GM18951 (cell line): ENCODE measurements around the gene NGLY1.

Source experiments
- POLR2A ChIP-seq: IDR thresholded peaks from 4 replicates; pipeline ENCODE4 v1.6.1; 2011; ENCODE audit warnings: mild to moderate bottlenecking; ENCODE audit not compliant: insufficient read length, insufficient read depth; ENCODE audit errors: extremely low read depth
- in situ Hi-C: fragments of 300-500 bp; cut with MboI; formaldehyde crosslinking; loops from one replicate; pipeline ENCODE4 v1.12.0; 2022; ENCODE audit warnings: low sequenced_read_pairs, mixed read lengths, inconsistent platforms; ENCODE audit not compliant: unreplicated experiment

NGLY1 gene

DNA sequence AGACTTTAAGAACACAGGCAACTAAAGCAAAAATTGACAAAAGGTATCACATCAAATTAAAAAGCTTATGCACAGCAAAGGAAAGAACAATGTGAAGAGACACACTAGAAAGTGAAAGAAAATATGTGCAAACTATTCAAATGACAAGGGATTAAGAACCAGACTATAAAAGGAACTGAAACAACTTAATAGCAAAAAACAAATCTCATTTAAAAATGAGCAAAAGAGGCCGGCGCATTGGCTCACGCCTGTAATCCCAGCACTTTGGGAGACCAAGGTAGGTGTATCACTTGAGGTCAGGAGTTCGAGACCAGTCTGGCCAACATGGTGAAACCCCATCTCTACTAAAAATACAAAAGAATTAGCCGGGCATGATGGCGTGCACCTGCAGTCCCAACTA, 14.4 kb downstream of the NGLY1 start:
- in situ Hi-C loops: no loop called here
- no peak for TF ChIP-seq POLR2A

DNA sequence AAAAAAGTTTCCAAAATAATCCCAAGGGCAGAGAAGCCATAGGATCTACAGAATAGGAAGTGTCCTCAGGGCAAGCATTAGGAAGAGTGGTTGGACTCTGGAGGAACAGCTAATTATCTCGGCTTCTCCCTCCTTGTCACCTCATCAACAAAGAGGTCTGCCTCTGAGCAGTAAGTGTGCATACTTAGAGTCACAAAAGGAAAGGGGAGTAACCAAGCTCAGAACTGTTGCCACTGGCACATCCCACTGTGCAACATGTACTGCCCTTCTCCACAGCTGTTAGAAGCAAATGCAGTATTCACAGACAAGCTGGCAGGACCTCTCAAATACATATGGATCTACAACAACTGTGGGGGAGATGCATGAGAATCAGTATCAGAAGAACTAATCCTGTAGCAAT, 31.5 kb downstream of the NGLY1 start:
- in situ Hi-C loops: no loop called here
- no peak for TF ChIP-seq POLR2A

DNA sequence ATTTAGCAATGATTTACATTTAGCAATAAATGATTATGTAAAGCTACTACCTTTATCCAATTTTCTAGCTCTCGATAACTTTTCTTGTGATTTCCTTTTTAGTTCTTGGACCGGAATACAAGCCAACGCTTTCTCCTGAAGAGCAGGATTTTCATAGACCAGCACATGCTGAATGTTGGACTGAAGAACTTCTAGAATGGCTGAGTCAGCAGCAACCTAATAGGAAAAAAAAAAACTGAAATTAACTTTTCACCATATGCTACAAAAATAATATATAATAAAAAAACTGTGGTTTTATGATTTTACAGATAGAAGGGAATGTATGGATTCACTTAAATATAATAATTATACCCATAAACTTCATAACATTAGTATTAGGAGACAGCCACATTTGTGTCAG, 32.2 kb downstream of the NGLY1 start:
- in situ Hi-C loops: no loop called here
- no peak for TF ChIP-seq POLR2A

DNA sequence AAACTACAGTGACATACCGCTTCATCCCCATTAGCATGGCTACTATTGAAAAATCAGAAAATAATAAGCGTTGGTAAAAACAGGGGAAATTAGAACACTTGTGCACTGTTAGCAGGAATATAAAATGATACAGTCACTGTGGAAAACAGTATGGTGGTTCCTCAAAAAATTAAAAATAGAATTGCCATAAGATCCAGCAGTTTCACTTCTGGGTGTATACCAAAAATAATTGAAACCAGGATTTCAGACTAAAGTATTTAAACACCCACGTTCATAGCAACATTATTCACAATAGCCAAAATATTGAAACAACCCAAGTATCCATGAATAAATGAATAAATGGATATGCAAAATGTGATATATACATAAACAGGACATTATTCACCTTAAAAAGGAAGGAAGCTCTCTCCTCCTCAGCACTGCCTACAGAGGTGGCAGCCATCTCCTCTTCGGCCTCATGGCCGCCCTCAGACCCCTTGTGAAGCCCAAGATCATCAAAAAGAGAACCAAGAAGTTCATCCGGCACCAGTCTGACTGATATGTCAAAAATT, 34.1 kb downstream of the NGLY1 start:
- in situ Hi-C loops: no loop called here
- TF ChIP-seq POLR2A: no peak

DNA sequence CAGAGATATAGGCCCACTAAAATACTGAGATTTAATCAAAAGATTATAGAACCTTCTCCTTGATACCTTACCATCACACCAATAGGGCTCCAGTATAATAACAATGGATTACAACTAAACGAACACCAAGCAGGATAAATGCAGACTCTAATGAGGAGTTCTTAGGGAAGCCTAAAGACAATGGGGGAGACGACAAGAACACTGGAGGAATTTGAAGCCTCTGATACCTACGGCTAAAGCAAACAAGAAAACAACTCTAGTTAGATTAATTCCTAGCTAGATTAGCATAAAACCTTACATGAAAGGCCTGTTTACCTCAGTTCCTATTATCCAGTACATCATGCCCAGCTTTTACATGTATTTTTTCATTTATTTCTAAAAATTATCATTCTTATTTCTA, 35.1 kb downstream of the NGLY1 start:
- in situ Hi-C loops: no loop called here
- no peak for TF ChIP-seq POLR2A

DNA sequence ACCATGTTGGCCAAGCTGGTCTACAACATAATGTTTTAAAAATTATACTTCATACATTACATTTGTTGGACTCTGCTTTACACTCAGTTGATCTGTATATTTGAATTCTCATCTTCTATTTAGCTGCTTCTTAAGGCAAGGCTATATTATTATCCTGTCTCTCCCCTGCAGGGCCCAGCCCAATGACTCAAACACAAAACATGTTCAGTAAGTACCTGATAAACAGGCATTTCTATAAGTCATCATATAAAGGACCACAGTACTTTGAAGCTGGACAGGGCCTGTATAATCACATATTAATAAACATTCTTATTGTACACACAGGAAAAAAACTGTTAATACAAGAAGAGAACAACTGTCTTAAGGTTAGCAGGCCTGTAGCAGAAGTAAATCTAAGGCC, 36.2 kb downstream of the NGLY1 start:
- no peak for TF ChIP-seq POLR2A
- in situ Hi-C loops: no loop called here

DNA sequence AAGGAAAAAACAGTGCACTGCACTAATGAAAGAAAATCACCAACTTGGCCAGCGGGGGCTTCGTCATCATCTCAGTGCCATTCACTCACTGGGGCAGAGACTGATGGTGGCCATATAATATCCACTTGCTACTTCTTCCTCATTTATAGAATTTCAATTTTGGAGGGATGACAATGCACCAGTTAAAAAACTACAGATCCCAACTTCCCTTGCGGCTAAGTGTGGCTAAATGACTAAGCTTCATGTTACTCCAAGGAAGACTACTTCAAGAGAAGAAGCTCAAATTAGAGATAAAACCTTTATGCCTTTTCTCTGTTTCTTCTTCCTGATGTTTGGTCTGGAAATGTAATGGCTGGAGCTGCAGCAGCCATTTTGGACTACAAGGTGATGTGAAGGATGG, 38.8 kb downstream of the NGLY1 start:
- no peak for TF ChIP-seq POLR2A
- in situ Hi-C loops: no loop called here

DNA sequence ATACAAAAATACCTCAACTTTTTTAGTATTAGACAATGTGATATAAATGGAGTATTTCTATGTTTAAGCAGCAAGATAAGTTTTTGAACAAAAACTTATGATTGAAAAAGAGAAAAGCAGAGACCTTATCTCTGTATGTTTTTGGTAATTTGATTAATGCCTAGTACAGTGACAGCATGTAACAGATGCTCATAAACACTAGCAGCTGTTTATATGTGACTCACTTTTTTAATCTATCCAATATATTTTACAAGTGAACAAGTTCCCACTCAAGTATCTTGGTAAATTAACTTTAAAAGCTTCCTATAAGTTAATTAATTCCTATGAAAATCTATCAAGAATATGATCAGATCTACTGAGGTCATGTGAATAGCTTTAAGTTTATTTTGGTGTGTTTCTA, 55.1 kb downstream of the NGLY1 start:
- no peak for TF ChIP-seq POLR2A
- in situ Hi-C loops: no loop called here

DNA sequence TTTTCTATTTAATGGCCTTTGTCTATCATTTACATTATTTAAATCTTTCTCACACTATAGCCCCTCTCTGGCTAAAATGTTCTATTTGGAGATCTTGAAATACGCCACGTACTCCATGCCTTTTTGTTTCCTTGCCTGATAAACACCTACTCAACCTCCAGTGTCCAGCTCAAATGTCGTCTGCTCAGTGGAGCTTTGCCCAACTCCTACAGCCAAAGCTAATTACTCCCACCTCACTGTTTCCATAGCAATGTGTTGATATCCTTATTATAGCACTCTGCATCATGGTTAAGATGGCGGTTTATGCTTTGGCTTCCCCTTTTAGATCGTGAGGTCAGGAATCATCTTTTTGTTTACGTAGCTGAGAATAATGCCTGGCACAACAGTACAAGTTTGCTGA, 55.9 kb downstream of the NGLY1 start:
- TF ChIP-seq POLR2A: no peak
- in situ Hi-C loops: no loop called here

DNA sequence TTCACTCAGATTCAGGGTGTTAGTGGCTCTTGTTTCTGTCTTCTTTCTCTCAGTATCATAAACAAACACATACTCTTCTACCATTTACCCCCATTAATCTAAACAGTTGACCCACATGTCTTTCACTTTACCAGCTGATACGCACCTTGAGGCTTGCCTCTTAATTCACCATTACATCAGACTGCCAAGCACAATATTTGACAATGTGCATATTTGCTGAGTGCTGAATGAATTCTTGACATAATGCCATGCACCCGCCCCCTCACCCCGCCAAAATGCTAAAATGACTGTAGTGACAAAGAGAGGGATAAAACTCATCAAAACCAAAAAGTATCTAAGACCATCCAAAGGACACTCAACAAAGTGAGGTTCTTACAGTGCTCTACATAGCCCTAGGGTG, 57.4 kb downstream of the NGLY1 start:
- in situ Hi-C loops: no loop called here
- no peak for TF ChIP-seq POLR2A

DNA sequence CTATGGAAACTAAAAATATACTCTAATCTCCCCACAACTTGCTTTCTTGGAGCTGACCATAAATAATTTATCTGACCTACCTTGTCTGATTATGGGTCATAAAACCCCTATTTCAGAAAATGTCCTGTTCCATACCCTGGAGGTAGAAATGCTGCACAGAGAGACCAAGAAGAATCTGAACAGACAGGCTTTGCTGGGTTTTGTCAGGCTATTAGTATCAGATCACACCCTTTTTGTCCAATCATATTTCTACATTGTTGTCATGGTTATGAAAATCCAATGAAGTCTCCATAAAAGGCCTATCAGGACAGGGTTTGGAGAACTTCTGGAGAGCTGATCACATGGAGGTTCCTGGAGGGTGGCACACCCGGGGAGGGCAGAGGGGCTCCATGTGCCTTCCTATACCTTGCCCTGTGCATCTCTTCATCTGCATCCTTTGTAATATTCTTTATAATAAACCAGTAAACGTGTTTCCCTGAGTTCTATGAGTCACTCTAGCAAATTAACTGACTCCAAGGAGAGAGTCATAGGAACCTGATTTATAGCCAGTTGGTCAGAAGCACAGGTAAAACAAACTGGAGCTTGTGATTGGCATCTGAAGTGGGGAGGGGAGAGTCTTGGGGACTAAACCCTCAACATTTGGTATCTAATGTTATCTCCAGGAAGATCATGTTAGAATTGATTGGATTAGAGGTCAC, 58.1 kb downstream of the NGLY1 start:
- TF ChIP-seq POLR2A: no peak
- in situ Hi-C loops: no loop called here

DNA sequence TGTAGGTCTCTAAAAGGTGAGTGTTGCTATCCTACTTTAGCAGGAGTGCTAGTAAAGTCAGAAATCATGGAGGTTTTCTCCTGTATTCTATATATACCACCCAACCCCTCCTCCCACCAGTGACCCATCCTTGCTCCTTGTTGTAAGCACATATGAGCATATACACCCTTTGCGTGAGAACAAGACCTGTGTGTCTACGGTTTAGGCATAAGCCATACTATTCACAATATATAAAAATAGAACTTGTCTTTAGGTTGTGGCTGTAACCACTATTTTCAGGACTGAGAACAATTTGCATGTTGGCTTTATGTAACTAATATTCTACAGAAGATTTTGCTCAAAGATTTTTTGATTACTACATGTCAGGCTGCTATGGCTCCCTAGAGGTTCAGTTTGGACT, 59.4 kb downstream of the NGLY1 start:
- TF ChIP-seq POLR2A: no peak
- in situ Hi-C loops: no loop called here

DNA sequence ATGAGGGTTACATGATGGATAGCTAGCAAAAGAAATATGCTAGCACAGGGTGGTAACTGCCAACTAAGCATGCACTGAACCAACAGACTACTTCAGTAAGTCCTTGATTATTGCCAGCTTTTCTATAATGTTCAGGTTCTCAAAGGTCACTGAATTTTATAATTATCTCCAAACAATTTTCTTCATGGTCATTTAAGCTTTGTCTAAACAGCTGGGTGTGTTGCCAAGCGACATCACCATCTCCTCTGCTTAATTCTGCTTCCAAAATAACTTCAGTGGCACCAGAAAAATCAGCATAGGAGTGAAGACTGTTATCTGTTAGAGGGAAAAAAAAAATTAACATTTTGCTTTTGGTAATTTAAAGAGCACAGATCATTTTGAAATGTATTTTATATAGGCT, 63.9 kb downstream of the NGLY1 start:
- no peak for TF ChIP-seq POLR2A
- in situ Hi-C loops: no loop called here

DNA sequence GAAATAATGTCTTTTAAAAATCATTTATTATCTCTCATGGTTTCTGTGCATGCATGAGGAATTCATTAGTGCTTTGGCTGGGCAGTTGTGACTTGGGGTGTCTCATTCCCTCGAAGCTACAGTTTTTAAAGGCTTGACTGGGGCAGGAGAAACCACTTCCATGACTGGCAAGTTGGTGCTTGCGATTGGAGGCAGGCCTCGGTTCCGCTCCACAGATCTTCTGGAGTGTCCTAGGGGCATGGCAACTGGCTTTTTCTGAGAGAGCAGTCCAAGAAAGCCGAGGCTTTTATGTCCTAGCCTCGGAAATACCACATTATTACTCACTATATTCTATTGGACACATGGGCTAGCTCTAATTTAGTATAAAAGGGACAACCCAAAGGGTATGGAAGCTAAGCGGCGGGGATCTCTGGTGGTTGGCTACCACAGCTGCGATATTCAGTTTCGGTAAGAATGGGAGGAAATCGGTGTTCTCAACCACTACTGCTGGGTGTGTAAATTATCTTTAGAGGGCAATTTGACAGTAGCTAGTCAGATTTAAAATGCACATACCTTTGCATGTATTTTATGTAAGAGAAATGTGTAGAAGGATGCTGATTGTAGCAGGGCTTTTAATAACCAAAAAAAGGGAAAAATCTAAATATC, 69.8 kb downstream of the NGLY1 start:
- TF ChIP-seq POLR2A: no peak

More for the DNA sequence above, 69.8 kb downstream of the NGLY1 start:
- in situ Hi-C loops: no loop called here
